ENCODE data around the gene THYN1.
A peak's percentile ranks its signal among the peaks of the same experiment; 100 is the strongest.

THYN1 gene

GRCh38 chr11:134207538-134208239, 45.5 kb downstream of the THYN1 start:
- DNase-seq = peak; percentile 5 to 33

DNA sequence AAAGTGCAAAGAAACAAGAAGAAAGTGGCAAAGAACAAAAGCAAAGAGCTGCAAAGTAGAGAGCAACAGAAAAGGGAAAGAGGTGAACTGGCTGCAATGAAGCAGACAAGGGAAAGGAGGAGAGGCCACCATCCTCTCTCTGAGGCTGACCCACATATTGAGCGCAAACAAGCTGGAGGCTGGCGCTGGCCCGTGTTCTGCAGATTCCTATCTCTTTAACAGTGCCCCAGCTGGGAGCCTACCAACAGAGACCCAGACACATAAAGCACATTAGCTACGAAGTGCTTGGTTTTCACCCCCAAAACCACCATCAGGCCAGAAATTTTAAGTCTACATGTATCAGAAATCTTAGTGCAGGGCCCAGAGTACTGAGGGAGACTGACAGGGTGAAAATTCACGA, 47.0 kb downstream of the THYN1 start:
- no peak for DNase-seq

DNA sequence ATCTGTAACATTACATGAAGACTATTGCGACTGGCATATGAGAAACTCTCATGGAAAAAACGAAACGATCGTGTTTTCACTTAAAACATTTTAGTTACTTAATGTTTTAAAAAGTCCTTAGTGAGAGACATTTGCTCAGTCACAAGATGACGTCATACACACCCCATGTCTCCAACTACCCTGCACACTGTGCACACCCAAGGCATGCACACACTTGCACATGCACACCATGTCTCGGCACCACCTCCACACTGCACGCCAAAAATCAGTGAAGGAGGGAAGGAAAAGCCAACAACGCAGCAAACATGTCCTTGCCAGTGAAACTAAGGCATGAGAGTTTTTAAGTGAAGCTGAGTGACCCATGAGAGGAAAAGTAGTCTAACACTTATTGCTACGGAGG, 47.4 kb downstream of the THYN1 start:
- no peak for DNase-seq

DNA sequence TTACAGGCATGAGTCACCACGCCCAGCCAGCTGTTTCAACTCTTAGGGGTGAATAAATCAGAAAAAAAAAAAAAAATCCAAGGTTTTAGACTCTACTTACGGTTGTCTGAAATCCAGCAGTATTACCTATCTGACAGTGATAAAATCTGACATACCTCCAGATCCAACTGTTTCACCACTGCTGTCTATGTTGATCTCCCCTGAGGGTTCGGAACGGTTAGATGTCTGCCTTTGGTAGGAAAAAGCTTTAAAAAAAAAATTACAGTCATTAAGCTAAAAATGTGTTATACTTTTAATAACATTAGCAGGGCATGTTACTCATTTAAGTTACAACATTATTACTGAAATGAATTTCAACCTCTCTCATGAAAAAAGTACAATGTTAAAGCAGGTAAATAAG, 50.5 kb downstream of the THYN1 start:
- no peak for DNase-seq

DNA sequence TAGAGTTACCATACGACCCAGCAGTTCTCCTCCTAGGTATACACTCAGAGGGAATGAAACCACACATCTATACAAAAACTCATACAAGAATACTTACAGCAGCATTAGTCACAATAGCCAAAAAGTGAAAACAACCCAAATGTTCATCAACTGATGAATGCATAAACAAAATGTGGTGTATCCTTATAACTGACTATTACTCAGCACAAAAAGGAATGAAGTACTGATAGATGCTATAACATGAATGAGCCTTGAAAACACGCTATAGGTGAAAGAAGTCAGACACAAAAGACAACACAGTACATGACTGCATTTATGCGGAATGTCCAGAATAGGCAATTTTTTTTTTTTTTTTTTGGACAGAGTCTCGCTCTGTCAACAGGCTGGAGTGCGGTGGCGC, 52.5 kb downstream of the THYN1 start:
- DNase-seq = no peak

GRCh38 chr11:134199531-134199930, 53.6 kb downstream of the THYN1 start:
- no peak for DNase-seq

Data from inflammatory macrophage treated with lipopolysaccharide for 1 hour (primary cell).